DOHH2 (cell line): ENCODE measurements around the gene TCTN1.
A peak's percentile ranks its signal among the peaks of the same experiment; 100 is the strongest.

Experiments used
- H3F3A ChIP-seq: fragments of 200-600 bp; sonication (generic), shearing (Covaris generic); 2 replicates; pipeline ENCODE4 v1.6.0; 2016; ENCODE audit warnings: antibody characterized with exemption, mild to moderate bottlenecking; ENCODE audit not compliant: control insufficient read depth, insufficient read depth
- H3K27ac ChIP-seq: fragments of 200-600 bp; sonication (generic); 2 replicates; pipeline ENCODE4 v1.5.1; 2014; ENCODE audit warnings: low read depth, mild to moderate bottlenecking, low read length, moderate library complexity
- H3K27me3 ChIP-seq: fragments of 200-600 bp; sonication (generic); 2 replicates; pipeline ENCODE4 v1.6.1; 2014; ENCODE audit warnings: mild to moderate bottlenecking, low read length, mixed read lengths; ENCODE audit not compliant: control insufficient read depth
- H3K36me3 ChIP-seq: fragments of 200-600 bp; sonication (generic); 2 replicates; pipeline ENCODE4 v1.6.1; 2014; ENCODE audit warnings: mild to moderate bottlenecking, low read length, moderate library complexity, mixed read lengths; ENCODE audit not compliant: control insufficient read depth
- H3K4me1 ChIP-seq: fragments of 200-600 bp; sonication (generic); 2 replicates; pipeline ENCODE4 v1.6.1; 2014; ENCODE audit warnings: mild to moderate bottlenecking, low read length, mixed read lengths; ENCODE audit not compliant: control insufficient read depth
- H3K4me2 ChIP-seq: fragments of 200-600 bp; sonication (generic); 2 replicates; pipeline ENCODE4 v1.6.0; 2014; ENCODE audit warnings: mild to moderate bottlenecking, low read length, moderate library complexity
- H3K4me3 ChIP-seq: fragments of 200-600 bp; sonication (generic); 2 replicates; pipeline ENCODE4 v1.5.1; 2014; ENCODE audit warnings: mild to moderate bottlenecking, low read length, mixed read lengths
- H3K79me2 ChIP-seq: fragments of 200-600 bp; sonication (generic); 2 replicates; pipeline ENCODE4 v1.6.1; 2014; ENCODE audit warnings: mild to moderate bottlenecking, low read length, mixed read lengths; ENCODE audit not compliant: control insufficient read depth
- H3K9me2 ChIP-seq: fragments of 200-600 bp; sonication (generic); replicated peaks from 2 replicates; pipeline ENCODE4 v1.6.1; 2014; ENCODE audit warnings: mild to moderate bottlenecking, low read length, mixed read lengths; ENCODE audit not compliant: control insufficient read depth
- H3K9me3 ChIP-seq: fragments of 200-600 bp; sonication (generic); 2 replicates; pipeline ENCODE4 v1.6.1; 2014; ENCODE audit warnings: antibody characterized with exemption, low read length, mixed read lengths; ENCODE audit not compliant: control insufficient read depth, insufficient read depth
- H4K20me1 ChIP-seq: fragments of 200-600 bp; sonication (generic); 2 replicates; pipeline ENCODE4 v1.6.0; 2014; ENCODE audit warnings: low read depth, mild to moderate bottlenecking, antibody characterized with exemption, low read length, moderate library complexity; ENCODE audit not compliant: control insufficient read depth, insufficient read depth
- CTCF ChIP-seq: fragments of 200-600 bp; sonication (generic); IDR thresholded peaks from one replicate; pipeline ENCODE4 v1.5.1; 2014; ENCODE audit warnings: antibody characterized with exemption, mild to moderate bottlenecking, low read depth, low read length; ENCODE audit not compliant: poor library complexity, severe bottlenecking
- EZH2phosphoT487 ChIP-seq: fragments of 200-600 bp; sonication (generic); IDR thresholded peaks from 2 replicates; pipeline ENCODE4 v1.6.1; 2017; ENCODE audit warnings: borderline replicate concordance, mild to moderate bottlenecking, antibody characterized with exemption, low read length, moderate library complexity, mixed read lengths

The TCTN1 gene

GRCh38 chr12:110613071-110613770 lies 708 bp upstream of the TCTN1 start:
- TF ChIP-seq CTCF, result no peak
- no peak for TF ChIP-seq EZH2phosphoT487
- no peaks in the 10 kb centered on the region for H3K27me3 ChIP-seq
- H4K20me1 ChIP-seq, result no peaks in the 10 kb centered on the region
- H3K36me3 ChIP-seq, result no peaks in the 10 kb centered on the region
- peaks cover 28% of the 10 kb centered on the region for H3F3A ChIP-seq
- peaks cover 7% of the 10 kb centered on the region for H3K79me2 ChIP-seq
- peak overlapping the region; percentile 96 for H3K4me2 ChIP-seq
- H3K4me1 ChIP-seq, result peaks cover 84% of the 10 kb centered on the region
- H3K9me2 ChIP-seq, result no peaks in the 10 kb centered on the region
- peak overlapping the region; percentile 77 for H3K27ac ChIP-seq
- H3K4me3 ChIP-seq, result peak overlapping the region; percentile 86
- no peaks in the 10 kb centered on the region for H3K9me3 ChIP-seq

GRCh38 chr12:110615171-110615570 lies 1.2 kb downstream of the TCTN1 start:
- Histone ChIP-seq H3F3A (peaks cover 26% of the 10 kb centered on the region), H3K27me3 (no peaks in the 10 kb centered on the region), H3K36me3 (no peaks in the 10 kb centered on the region), H3K4me2 (peak overlapping the region; percentile 96), H3K4me3 (peak overlapping the region; percentile 86), H3K27ac (peak overlapping the region; percentile 77), H3K9me2 (no peaks in the 10 kb centered on the region), H3K9me3 (no peaks in the 10 kb centered on the region), H3K79me2 (peaks cover 7% of the 10 kb centered on the region), H3K4me1 (peaks cover 75% of the 10 kb centered on the region), H4K20me1 (no peaks in the 10 kb centered on the region)
- TF ChIP-seq CTCF (no peak), EZH2phosphoT487 (no peak)

GRCh38 chr12:110616471-110617115 lies 2.7 kb downstream of the TCTN1 start:
- Histone ChIP-seq H3K4me1 (peaks cover 76% of the 10 kb centered on the region), H3K9me2 (no peaks in the 10 kb centered on the region), H3K27ac (no peak overlapping the region), H3K4me3 (no peak overlapping the region), H3F3A (peaks cover 26% of the 10 kb centered on the region), H3K27me3 (no peaks in the 10 kb centered on the region), H3K79me2 (peaks cover 7% of the 10 kb centered on the region), H4K20me1 (no peaks in the 10 kb centered on the region), H3K9me3 (no peaks in the 10 kb centered on the region), H3K4me2 (peak overlapping the region; percentile 96), H3K36me3 (no peaks in the 10 kb centered on the region)
- TF ChIP-seq CTCF (no peak), EZH2phosphoT487 (no peak)
